ENCODE results near the gene ANKS3.

Gene ANKS3

GRCh38 chr16:4683255-4684057 is 50.6 kb downstream of the ANKS3 start:
- DNase-seq = no peak

GRCh38 chr16:4682616-4683254 is 51.3 kb downstream of the ANKS3 start:
- DNase-seq = peak; percentile 30

GRCh38 chr16:4682084-4682591 is 51.9 kb downstream of the ANKS3 start:
- DNase-seq = no peak

- no peak for DNase-seq
Measured at GRCh38 chr16:4681471-4682083, 52.5 kb downstream of the ANKS3 start.

- DNase-seq = no peak
Measured at GRCh38 chr16:4680673-4681470, 53.2 kb downstream of the ANKS3 start.

- no peak for DNase-seq
Measured at GRCh38 chr16:4679850-4680636, 54.0 kb downstream of the ANKS3 start.

- no peak for DNase-seq
Measured at GRCh38 chr16:4679156-4679849, 54.8 kb downstream of the ANKS3 start.

GRCh38 chr16:4678596-4678995 is 55.5 kb downstream of the ANKS3 start:
- DNase-seq = no peak

GRCh38 chr16:4677994-4678393 is 56.1 kb downstream of the ANKS3 start:
- no peak for DNase-seq

- DNase-seq = no peak
Measured at GRCh38 chr16:4677390-4677789, 56.7 kb downstream of the ANKS3 start.

- DNase-seq = no peak
Measured at GRCh38 chr16:4676831-4677230, 57.2 kb downstream of the ANKS3 start.

- peak; percentile 83 for DNase-seq
Measured at GRCh38 chr16:4675864-4676786, 57.9 kb downstream of the ANKS3 start.

- DNase-seq = no peak
Measured at GRCh38 chr16:4674926-4675530, 59.0 kb downstream of the ANKS3 start.

GRCh38 chr16:4673387-4674046 is 60.6 kb downstream of the ANKS3 start:
- no peak for DNase-seq

- DNase-seq = no peak
Measured at GRCh38 chr16:4668313-4668960, 65.6 kb downstream of the ANKS3 start.

- DNase-seq = no peak
Measured at GRCh38 chr16:4667203-4667963, 66.7 kb downstream of the ANKS3 start.

- no peak for DNase-seq
Measured at GRCh38 chr16:4666537-4667202, 67.4 kb downstream of the ANKS3 start.

Data from activated CD4-positive, alpha-beta T cell treated with anti-CD3 and anti-CD28 coated beads, Interleukin-2, Interleukin-6, amounts not matched to agents 100 ng/mL and 50 ng/mL, durations not matched to agents 16 hours and 8 hours (primary cell).